ENCODE measurements around the gene C20orf144.

The C20orf144 gene

GRCh38 chr20:33650111-33650752 lies 11.9 kb upstream of the C20orf144 start:
- DNase-seq (ENCODE audit: low read depth) = no peak

GRCh38 chr20:33650753-33651561 lies 11.2 kb upstream of the C20orf144 start:
- no peak for DNase-seq (ENCODE audit: low read depth)

GRCh38 chr20:33651562-33652048 lies 10.5 kb upstream of the C20orf144 start:
- DNase-seq (ENCODE audit: low read depth) = no peak

- no peak for DNase-seq (ENCODE audit: low read depth)
These were observed 8.8 kb upstream of the C20orf144 start for GRCh38 chr20:33653218-33653899.

GRCh38 chr20:33653900-33654596 lies 8.1 kb upstream of the C20orf144 start:
- DNase-seq (ENCODE audit: low read depth) = no peak

GRCh38 chr20:33654680-33655161 lies 7.4 kb upstream of the C20orf144 start:
- no peak for DNase-seq (ENCODE audit: low read depth)

- DNase-seq (ENCODE audit: low read depth) = no peak
These were observed 7.0 kb upstream of the C20orf144 start for GRCh38 chr20:33655164-33655563.

- no peak for DNase-seq (ENCODE audit: low read depth)
These were observed 5.9 kb upstream of the C20orf144 start for GRCh38 chr20:33656010-33656782.

GRCh38 chr20:33656783-33657703 lies 5.1 kb upstream of the C20orf144 start:
- no peak for DNase-seq (ENCODE audit: low read depth)

- no peak for DNase-seq (ENCODE audit: low read depth)
These were observed 4.4 kb upstream of the C20orf144 start for GRCh38 chr20:33657704-33658095.

- DNase-seq (ENCODE audit: low read depth) = no peak
These were observed 3.6 kb upstream of the C20orf144 start for GRCh38 chr20:33658510-33658909.

GRCh38 chr20:33658929-33659328 lies 3.2 kb upstream of the C20orf144 start:
- DNase-seq (ENCODE audit: low read depth) = no peak

- DNase-seq (ENCODE audit: low read depth) = no peak
These were observed 2.6 kb upstream of the C20orf144 start for GRCh38 chr20:33659341-33660034.

- DNase-seq (ENCODE audit: low read depth) = no peak
These were observed 2.0 kb upstream of the C20orf144 start for GRCh38 chr20:33660035-33660684.

- no peak for DNase-seq (ENCODE audit: low read depth)
These were observed 1.5 kb upstream of the C20orf144 start for GRCh38 chr20:33660685-33661058.

GRCh38 chr20:33663161-33664084 lies 1.3 kb downstream of the C20orf144 start:
- peak; percentile 70 for DNase-seq (ENCODE audit: low read depth)

- DNase-seq (ENCODE audit: low read depth) = no peak
These were observed 2.1 kb downstream of the C20orf144 start for GRCh38 chr20:33664085-33664761.
